Measurements from ENCODE around the gene AKAP8.

- TF ChIP-seq FOXM1 (IDR thresholded peaks at IDR 0.05; ENCODE audit: borderline replicate concordance) (no peak), FOXK2 (IDR thresholded peaks at IDR 0.05) (no peak)
Measured at GRCh38 chr19:15354566-15355296, 24.9 kb downstream of the AKAP8 start.

Measured in HEK293T (cell line).